ENCODE results near the gene PHF11.

Gene PHF11

GRCh38 chr13:49466292-49466838, 29.4 kb upstream of the PHF11 start:
- TF ChIP-seq GATA2 (IDR thresholded peaks at IDR 0.05; ENCODE audit: low read depth, low read length) (no peak), GATA3 (IDR thresholded peaks at IDR 0.05; ENCODE audit: low read depth, low read length) (no peak)

DNA sequence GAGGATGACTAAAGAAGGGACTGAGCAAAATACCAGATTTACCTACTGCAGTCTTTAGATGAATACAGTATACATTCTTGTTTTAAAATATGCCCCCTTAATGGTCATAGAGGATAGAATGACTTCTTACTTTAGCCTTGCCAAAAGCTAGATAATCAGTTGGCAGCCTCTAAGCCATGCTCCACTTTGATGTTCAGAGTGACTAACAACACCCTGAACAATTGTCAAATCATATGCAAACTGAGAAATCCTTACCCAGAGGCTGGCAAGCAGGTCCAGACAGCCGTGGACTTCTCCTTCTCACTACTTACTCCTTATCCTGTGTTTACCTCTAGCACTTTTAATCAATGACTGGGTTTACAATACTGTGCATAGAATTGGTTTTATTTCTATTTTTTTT, 23.6 kb upstream of the PHF11 start:
- TF ChIP-seq GATA3 (IDR thresholded peaks at IDR 0.05; ENCODE audit: low read depth, low read length) (no peak), GATA2 (IDR thresholded peaks at IDR 0.05; ENCODE audit: low read depth, low read length) (no peak)

- TF ChIP-seq GATA2 (IDR thresholded peaks at IDR 0.05; ENCODE audit: low read depth, low read length) (no peak), GATA3 (IDR thresholded peaks at IDR 0.05; ENCODE audit: low read depth, low read length) (no peak)
Observed at GRCh38 chr13:49476529-49476928, 19.2 kb upstream of the PHF11 start.

GRCh38 chr13:49481788-49482187, 14.0 kb upstream of the PHF11 start:
- no peak for TF ChIP-seq GATA3 (IDR thresholded peaks at IDR 0.05; ENCODE audit: low read depth, low read length)
- no peak for TF ChIP-seq GATA2 (IDR thresholded peaks at IDR 0.05; ENCODE audit: low read depth, low read length)

- no peak for TF ChIP-seq GATA2 (IDR thresholded peaks at IDR 0.05; ENCODE audit: low read depth, low read length)
- TF ChIP-seq GATA3 (IDR thresholded peaks at IDR 0.05; ENCODE audit: low read depth, low read length) = no peak
Observed at GRCh38 chr13:49488563-49488962, 7.2 kb upstream of the PHF11 start.

DNA sequence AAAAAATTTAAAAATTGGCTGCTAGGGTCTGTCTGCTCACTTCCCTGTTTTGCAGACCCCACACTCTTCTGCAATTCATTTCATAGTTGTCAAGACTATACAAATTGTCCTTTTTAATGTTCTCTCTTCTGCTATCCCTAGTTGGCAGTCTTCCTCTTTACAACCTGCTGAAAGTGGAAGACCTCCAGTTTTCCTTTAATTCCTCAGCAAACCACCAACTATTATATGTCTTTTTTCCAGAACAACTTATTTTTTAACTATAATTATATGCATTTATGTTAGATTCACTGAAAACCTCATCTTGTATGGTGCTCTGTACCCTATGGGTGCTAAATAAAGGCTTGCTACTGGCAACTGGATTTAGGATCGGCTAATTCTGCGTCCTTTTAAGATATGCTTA, 1.1 kb upstream of the PHF11 start:
- TF ChIP-seq GATA3 (IDR thresholded peaks at IDR 0.05; ENCODE audit: low read depth, low read length) (no peak), GATA2 (IDR thresholded peaks at IDR 0.05; ENCODE audit: low read depth, low read length) (no peak)

GRCh38 chr13:49497272-49497671, 1.5 kb downstream of the PHF11 start:
- no peak for TF ChIP-seq GATA2 (IDR thresholded peaks at IDR 0.05; ENCODE audit: low read depth, low read length)
- no peak for TF ChIP-seq GATA3 (IDR thresholded peaks at IDR 0.05; ENCODE audit: low read depth, low read length)

- TF ChIP-seq GATA2 (IDR thresholded peaks at IDR 0.05; ENCODE audit: low read depth, low read length) = no peak
- no peak for TF ChIP-seq GATA3 (IDR thresholded peaks at IDR 0.05; ENCODE audit: low read depth, low read length)
Observed at GRCh38 chr13:49498206-49498605, 2.5 kb downstream of the PHF11 start.

- TF ChIP-seq GATA2 (IDR thresholded peaks at IDR 0.05; ENCODE audit: low read depth, low read length) = no peak
- TF ChIP-seq GATA3 (IDR thresholded peaks at IDR 0.05; ENCODE audit: low read depth, low read length) = no peak
Observed at GRCh38 chr13:49499889-49500660, 4.3 kb downstream of the PHF11 start.

GRCh38 chr13:49502954-49503353, 7.2 kb downstream of the PHF11 start:
- TF ChIP-seq GATA3 (IDR thresholded peaks at IDR 0.05; ENCODE audit: low read depth, low read length) (no peak), GATA2 (IDR thresholded peaks at IDR 0.05; ENCODE audit: low read depth, low read length) (no peak)

DNA sequence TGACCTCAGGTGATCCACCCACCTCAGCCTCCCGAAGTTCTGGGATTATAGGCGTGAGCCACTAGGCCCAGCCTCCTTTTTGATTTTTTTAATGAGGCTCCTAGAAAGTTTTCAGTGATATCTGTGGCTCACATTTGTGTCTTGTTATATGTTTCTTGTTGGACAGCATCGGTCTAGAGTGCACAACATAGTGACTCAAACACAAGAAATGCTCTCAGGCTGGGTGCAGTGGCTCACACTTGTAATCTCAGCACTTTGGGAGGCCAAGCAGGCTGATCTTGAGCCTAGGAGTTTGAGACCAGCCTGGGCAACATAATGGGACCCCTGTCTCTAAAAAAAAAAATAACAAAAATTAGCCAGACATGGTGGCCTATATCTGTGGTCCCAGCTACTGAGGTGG, 8.2 kb downstream of the PHF11 start:
- TF ChIP-seq GATA3 (IDR thresholded peaks at IDR 0.05; ENCODE audit: low read depth, low read length) (no peak), GATA2 (IDR thresholded peaks at IDR 0.05; ENCODE audit: low read depth, low read length) (no peak)

- TF ChIP-seq GATA2 (IDR thresholded peaks at IDR 0.05; ENCODE audit: low read depth, low read length) (no peak), GATA3 (IDR thresholded peaks at IDR 0.05; ENCODE audit: low read depth, low read length) (no peak)
Observed at GRCh38 chr13:49512578-49512977, 16.8 kb downstream of the PHF11 start.

DNA sequence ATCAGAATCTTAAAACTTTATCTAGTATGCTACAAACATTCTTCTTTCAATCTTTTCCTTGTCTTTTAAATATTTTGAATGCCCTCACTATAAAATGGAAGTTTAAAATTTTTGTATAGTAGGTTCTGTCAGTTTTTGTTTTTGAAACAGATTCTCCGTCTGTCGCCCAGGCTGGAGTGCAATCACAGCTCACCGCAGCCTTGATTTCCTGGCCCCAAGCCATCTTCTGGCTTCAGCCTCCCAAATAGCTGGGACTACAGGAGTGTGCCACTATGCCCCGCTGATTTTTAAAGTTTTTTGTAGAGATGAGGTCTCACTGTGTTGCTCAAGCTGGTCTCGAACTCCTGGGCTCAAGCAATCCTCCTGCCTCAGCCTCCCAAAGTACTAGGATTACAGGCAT, 20.7 kb downstream of the PHF11 start:
- no peak for TF ChIP-seq GATA3 (IDR thresholded peaks at IDR 0.05; ENCODE audit: low read depth, low read length)
- no peak for TF ChIP-seq GATA2 (IDR thresholded peaks at IDR 0.05; ENCODE audit: low read depth, low read length)

GRCh38 chr13:49517461-49517860, 21.7 kb downstream of the PHF11 start:
- TF ChIP-seq GATA3 (IDR thresholded peaks at IDR 0.05; ENCODE audit: low read depth, low read length) = no peak
- TF ChIP-seq GATA2 (IDR thresholded peaks at IDR 0.05; ENCODE audit: low read depth, low read length) = no peak

DNA sequence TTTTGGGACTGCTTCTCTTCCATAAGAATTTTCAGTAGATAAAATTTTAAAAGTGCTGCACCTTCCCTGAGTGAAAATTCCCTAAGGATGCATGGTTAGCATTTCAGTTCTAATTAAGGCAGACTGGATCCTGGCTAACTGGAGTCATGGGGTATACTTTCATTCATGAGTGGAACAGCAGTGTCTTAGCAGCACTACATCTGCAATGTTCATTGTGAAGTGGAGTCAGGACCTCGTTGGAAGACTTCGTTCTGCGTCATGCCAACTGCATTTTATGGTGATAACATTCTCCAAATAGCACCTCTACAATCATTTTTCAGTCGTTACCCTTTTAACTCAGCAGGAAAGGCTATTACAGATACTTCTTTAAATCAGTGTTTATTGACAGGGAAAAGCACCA, 25.5 kb downstream of the PHF11 start:
- TF ChIP-seq GATA2 (IDR thresholded peaks at IDR 0.05; ENCODE audit: low read depth, low read length) (no peak), GATA3 (IDR thresholded peaks at IDR 0.05; ENCODE audit: low read depth, low read length) (no peak)

All from SH-SY5Y (cell line).